ENCODE measurements around the gene GALNT9. TPM values are rescaled to one million over a fixed set of nuclear protein-coding genes. Genes with fewer than 3 reads are reported as not detected.
"Not testable (repeated sequence)": the region's sequence is repeated elsewhere in the genome, so short reads cannot be mapped to it uniquely, and the experiment has no call there.

The GALNT9 gene
- total RNA-seq, 1 experiment from 2014 or later = 0.45 TPM

DNA sequence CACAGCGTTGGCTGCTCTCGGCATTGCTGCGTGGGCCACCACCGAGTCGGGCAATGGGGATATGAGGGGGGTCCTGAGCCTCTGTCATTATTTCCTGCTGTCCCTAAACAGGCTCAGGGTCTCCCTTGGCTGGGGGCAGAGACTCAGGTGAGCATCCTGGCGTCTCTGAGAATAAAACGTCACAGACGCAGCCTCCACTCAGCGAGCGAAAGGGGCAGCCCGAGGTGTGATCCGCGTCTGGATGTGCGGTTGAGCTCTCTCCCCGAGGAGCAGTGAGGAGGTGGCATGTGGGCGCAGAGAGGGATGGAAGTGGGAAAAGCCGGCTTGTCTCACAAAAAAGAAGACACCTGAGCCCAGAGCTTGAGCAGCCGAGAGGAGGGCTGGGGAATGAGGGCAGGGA, 62.6 kb downstream of the GALNT9 start:
- CTCF ChIA-PET = no interaction called here

GRCh38 chr12:132266370-132266769, 63.0 kb downstream of the GALNT9 start:
- TF ChIP-seq CTCF (IDR thresholded peaks at IDR 0.05; ENCODE audit: insufficient read depth in 1 of 2, low read depth in 1 of 2, low read length in 1 of 2, severe bottlenecking in 1 of 2, unreplicated experiment in 1 of 2) = no peak
- POLR2A ChIA-PET = no interaction called here
- no peaks in the 10 kb centered on the region for H3K4me1 Mint-ChIP-seq (ENCODE audit: low read depth, unreplicated experiment)
- H3K9me3 Mint-ChIP-seq (ENCODE audit: unreplicated experiment) = no peaks in the 10 kb centered on the region
- CTCF ChIA-PET = no interaction called here
- H3K27ac Mint-ChIP-seq (ENCODE audit: unreplicated experiment) = no peak overlapping the region
- Histone ChIP-seq H3K9me3 (no peaks in the 10 kb centered on the region), H3K36me3 (ENCODE audit: control insufficient read depth, insufficient read depth, low read length) (no peaks in the 10 kb centered on the region), H3K27me3 (replicated peaks; ENCODE audit: control insufficient read depth, insufficient read depth, low read length) (no peaks in the 10 kb centered on the region), H3K4me3 (ENCODE audit: low read depth, low read length) (no peak overlapping the region), H3K4me1 (no peaks in the 10 kb centered on the region)
- no peak for DNase-seq
- no peak overlapping the region for H3K4me3 Mint-ChIP-seq (ENCODE audit: unreplicated experiment)
- no peaks in the 10 kb centered on the region for H3K36me3 Mint-ChIP-seq (ENCODE audit: insufficient read depth, unreplicated experiment)
- intact Hi-C loops (cut with micrococcal nuclease; ENCODE audit: unreplicated experiment) = no loop called here
- no TSS peak for BruUV-seq (replicated peaks)
- peaks cover 8% of the 10 kb centered on the region for H3K27me3 Mint-ChIP-seq (ENCODE audit: insufficient read depth, unreplicated experiment)

More for the DNA sequence above, 62.6 kb downstream of the GALNT9 start:
- no peaks in the 10 kb centered on the region for H3K36me3 Mint-ChIP-seq (ENCODE audit: insufficient read depth, unreplicated experiment)
- H3K27ac Mint-ChIP-seq (ENCODE audit: unreplicated experiment) = no peak overlapping the region
- intact Hi-C loops (cut with micrococcal nuclease; ENCODE audit: unreplicated experiment) = no loop called here
- Histone ChIP-seq H3K4me1 (no peaks in the 10 kb centered on the region), H3K9me3 (no peaks in the 10 kb centered on the region), H3K27me3 (replicated peaks; ENCODE audit: control insufficient read depth, insufficient read depth, low read length) (no peaks in the 10 kb centered on the region), H3K4me3 (ENCODE audit: low read depth, low read length) (no peak overlapping the region), H3K36me3 (ENCODE audit: control insufficient read depth, insufficient read depth, low read length) (no peaks in the 10 kb centered on the region)
- no peaks in the 10 kb centered on the region for H3K9me3 Mint-ChIP-seq (ENCODE audit: unreplicated experiment)
- POLR2A ChIA-PET = no interaction called here
- no peak for DNase-seq
- TF ChIP-seq CTCF (IDR thresholded peaks at IDR 0.05; ENCODE audit: insufficient read depth in 1 of 2, low read depth in 1 of 2, low read length in 1 of 2, severe bottlenecking in 1 of 2, unreplicated experiment in 1 of 2) = no peak
- no TSS peak for BruUV-seq (replicated peaks)
- H3K4me1 Mint-ChIP-seq (ENCODE audit: low read depth, unreplicated experiment) = no peaks in the 10 kb centered on the region
- peaks cover 8% of the 10 kb centered on the region for H3K27me3 Mint-ChIP-seq (ENCODE audit: insufficient read depth, unreplicated experiment)
- H3K4me3 Mint-ChIP-seq (ENCODE audit: unreplicated experiment) = no peak overlapping the region

DNA sequence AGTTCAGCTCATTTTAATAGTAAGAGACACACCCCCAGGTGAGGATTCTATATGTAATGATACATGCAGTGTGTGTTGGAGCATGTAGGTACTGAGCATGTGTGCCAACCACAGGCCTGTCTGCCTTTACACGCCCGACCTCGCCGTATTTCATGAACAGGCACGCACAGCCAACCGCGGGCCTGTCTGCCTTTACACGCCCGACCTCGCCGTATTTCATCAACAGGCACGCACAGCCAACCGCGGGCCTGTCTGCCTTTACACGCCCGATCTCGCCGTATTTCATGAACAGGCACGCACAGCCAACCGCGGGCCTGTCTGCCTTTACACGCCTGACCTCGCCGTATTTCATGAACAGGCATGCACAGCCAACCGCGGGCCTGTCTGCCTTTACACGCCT, 63.6 kb downstream of the GALNT9 start:
- H3K4me3 Mint-ChIP-seq (ENCODE audit: unreplicated experiment); H3K9me3 Mint-ChIP-seq (ENCODE audit: unreplicated experiment); H3K9me3 ChIP-seq; BruUV-seq (replicated peaks); H3K36me3 ChIP-seq (ENCODE audit: control insufficient read depth, insufficient read depth, low read length); H3K27me3 ChIP-seq (replicated peaks; ENCODE audit: control insufficient read depth, insufficient read depth, low read length); intact Hi-C loops (cut with micrococcal nuclease; ENCODE audit: unreplicated experiment); POLR2A ChIA-PET; H3K4me1 ChIP-seq; H3K36me3 Mint-ChIP-seq (ENCODE audit: insufficient read depth, unreplicated experiment); CTCF ChIA-PET; H3K4me3 ChIP-seq (ENCODE audit: low read depth, low read length); H3K4me1 Mint-ChIP-seq (ENCODE audit: low read depth, unreplicated experiment); H3K27ac Mint-ChIP-seq (ENCODE audit: unreplicated experiment); DNase-seq: not testable (repeated sequence)
- H3K27me3 Mint-ChIP-seq (ENCODE audit: insufficient read depth, unreplicated experiment) = peaks cover 12% of the 10 kb centered on the region
